ENCODE measurements around the gene TAPBP. TPM values are rescaled to one million over a fixed set of nuclear protein-coding genes. Genes with fewer than 3 reads are reported as not detected.
A peak's percentile ranks its signal among the peaks of the same experiment; 100 is the strongest.

Gene TAPBP
- total and polyA plus RNA-seq, 9 of the 15 experiments (the other 6 are each of a cell fraction or from before 2014, with no cell fraction given) = 5.6 to 74.0 (median 22.3) TPM

DNA sequence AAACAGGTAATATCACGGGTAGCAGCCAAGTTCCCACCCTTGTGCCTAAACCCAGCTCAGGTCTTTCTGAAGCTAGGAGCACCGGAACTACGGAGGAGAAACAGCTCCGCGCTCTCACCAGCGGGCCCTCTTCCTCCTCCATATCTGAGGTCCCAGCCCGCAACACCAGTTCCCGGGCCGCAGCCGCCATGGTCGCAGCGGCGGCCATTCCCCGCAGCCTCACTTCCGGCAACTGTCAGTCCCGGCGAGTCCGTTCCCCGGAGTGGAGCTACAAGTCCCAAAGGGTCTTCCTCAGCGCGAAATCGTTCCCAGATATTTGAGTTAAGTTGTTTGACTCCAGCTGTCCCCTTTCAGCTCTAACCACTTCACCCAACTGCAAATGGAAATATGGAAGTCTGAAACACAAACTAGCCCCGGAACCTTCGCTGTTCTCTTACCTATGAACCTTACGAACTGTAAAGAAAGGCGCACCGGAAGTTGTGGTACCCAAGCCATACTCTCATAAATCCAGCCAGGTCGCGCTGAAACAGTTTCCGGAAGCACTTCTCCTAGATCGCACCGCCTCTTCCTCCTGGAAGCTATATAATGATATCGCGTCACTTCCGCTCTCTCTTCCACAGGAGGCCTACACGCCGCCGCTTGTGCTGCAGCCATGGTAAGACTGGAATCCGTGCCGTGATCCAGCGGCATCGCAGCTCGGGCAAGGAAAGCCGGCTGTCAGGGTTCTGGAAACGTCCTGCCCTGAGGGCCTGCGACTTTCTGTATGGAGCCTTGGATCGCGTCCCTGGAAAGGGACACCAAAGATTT lies 42.2 kb downstream of the TAPBP start, which contains the start of the genes RPS18 and VPS52 (continued):
- no peak for TF ChIP-seq TEAD2 (tag; IDR thresholded peaks at IDR 0.05)
- 0 out of 2 replicates have a peak, but pooled peaks have one; percentile 46 for TF ChIP-seq HLTF (IDR thresholded peaks at IDR 0.05)
- peak; percentile 100 for TF ChIP-seq PHF8 (IDR thresholded peaks at IDR 0.05; ENCODE audit: borderline replicate concordance, low read length)
- TF ChIP-seq SIX5 (IDR thresholded peaks at IDR 0.05; ENCODE audit: borderline replicate concordance in 1 of 2, insufficient read depth in 1 of 2, low read depth in 1 of 2, low read length in 2 of 2) = peak; percentile 40 to 49; a peak in 3 of 4 replicates
- TF ChIP-seq, protein P1, sequence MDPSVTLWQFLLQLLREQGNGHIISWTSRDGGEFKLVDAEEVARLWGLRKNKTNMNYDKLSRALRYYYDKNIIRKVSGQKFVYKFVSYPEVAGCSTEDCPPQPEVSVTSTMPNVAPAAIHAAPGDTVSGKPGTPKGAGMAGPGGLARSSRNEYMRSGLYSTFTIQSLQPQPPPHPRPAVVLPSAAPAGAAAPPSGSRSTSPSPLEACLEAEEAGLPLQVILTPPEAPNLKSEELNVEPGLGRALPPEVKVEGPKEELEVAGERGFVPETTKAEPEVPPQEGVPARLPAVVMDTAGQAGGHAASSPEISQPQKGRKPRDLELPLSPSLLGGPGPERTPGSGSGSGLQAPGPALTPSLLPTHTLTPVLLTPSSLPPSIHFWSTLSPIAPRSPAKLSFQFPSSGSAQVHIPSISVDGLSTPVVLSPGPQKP (CRISPR knock-in tag; IDR thresholded peaks at IDR 0.05) = no peak
- TF ChIP-seq ZNF324 (CRISPR knock-in tag; IDR thresholded peaks at IDR 0.05) = no peak
- TF ChIP-seq ZNF785 (CRISPR knock-in tag; IDR thresholded peaks at IDR 0.05) = no peak; the same call in 1 of the 2 replicates
- TF ChIP-seq ARHGAP35 (IDR thresholded peaks at IDR 0.05; ENCODE audit: partially characterized antibody) = no peak
- TF ChIP-seq, protein P2, sequence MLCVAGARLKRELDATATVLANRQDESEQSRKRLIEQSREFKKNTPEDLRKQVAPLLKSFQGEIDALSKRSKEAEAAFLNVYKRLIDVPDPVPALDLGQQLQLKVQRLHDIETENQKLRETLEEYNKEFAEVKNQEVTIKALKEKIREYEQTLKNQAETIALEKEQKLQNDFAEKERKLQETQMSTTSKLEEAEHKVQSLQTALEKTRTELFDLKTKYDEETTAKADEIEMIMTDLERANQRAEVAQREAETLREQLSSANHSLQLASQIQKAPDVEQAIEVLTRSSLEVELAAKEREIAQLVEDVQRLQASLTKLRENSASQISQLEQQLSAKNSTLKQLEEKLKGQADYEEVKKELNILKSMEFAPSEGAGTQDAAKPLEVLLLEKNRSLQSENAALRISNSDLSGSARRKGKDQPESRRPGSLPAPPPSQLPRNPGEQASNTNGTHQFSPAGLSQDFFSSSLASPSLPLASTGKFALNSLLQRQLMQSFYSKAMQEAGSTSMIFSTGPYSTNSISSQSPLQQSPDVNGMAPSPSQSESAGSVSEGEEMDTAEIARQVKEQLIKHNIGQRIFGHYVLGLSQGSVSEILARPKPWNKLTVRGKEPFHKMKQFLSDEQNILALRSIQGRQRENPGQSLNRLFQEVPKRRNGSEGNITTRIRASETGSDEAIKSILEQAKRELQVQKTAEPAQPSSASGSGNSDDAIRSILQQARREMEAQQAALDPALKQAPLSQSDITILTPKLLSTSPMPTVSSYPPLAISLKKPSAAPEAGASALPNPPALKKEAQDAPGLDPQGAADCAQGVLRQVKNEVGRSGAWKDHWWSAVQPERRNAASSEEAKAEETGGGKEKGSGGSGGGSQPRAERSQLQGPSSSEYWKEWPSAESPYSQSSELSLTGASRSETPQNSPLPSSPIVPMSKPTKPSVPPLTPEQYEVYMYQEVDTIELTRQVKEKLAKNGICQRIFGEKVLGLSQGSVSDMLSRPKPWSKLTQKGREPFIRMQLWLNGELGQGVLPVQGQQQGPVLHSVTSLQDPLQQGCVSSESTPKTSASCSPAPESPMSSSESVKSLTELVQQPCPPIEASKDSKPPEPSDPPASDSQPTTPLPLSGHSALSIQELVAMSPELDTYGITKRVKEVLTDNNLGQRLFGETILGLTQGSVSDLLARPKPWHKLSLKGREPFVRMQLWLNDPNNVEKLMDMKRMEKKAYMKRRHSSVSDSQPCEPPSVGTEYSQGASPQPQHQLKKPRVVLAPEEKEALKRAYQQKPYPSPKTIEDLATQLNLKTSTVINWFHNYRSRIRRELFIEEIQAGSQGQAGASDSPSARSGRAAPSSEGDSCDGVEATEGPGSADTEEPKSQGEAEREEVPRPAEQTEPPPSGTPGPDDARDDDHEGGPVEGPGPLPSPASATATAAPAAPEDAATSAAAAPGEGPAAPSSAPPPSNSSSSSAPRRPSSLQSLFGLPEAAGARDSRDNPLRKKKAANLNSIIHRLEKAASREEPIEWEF (CRISPR knock-in tag; IDR thresholded peaks at IDR 0.05) = no peak
- TF ChIP-seq SMAD1 (IDR thresholded peaks at IDR 0.05; ENCODE audit: low read depth, low read length, partially characterized antibody) = peak; percentile 96
- TF ChIP-seq BRCA1 (IDR thresholded peaks at IDR 0.05) = no peak
- no peak for TF ChIP-seq BRCA1 (CRISPR knock-in tag; IDR thresholded peaks at IDR 0.05)
- 0 out of 2 replicates have a peak, but pooled peaks have one; percentile 76 for TF ChIP-seq CAMTA2 (CRISPR knock-in tag; conservative IDR thresholded peaks at IDR 0.05)
- TF ChIP-seq ZNF165 (CRISPR knock-in tag; IDR thresholded peaks at IDR 0.05; ENCODE audit: borderline replicate concordance) = 0 out of 2 replicates have a peak, but pooled peaks have one; percentile 70
- TF ChIP-seq, protein P3, sequence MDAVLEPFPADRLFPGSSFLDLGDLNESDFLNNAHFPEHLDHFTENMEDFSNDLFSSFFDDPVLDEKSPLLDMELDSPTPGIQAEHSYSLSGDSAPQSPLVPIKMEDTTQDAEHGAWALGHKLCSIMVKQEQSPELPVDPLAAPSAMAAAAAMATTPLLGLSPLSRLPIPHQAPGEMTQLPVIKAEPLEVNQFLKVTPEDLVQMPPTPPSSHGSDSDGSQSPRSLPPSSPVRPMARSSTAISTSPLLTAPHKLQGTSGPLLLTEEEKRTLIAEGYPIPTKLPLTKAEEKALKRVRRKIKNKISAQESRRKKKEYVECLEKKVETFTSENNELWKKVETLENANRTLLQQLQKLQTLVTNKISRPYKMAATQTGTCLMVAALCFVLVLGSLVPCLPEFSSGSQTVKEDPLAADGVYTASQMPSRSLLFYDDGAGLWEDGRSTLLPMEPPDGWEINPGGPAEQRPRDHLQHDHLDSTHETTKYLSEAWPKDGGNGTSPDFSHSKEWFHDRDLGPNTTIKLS (IDR thresholded peaks at IDR 0.05; ENCODE audit: borderline replicate concordance, low read depth) = peak; percentile 80
- TF ChIP-seq CHD2 (IDR thresholded peaks at IDR 0.05; ENCODE audit: low read depth, low read length) = peak; percentile 40; the same call in 1 of the 2 replicates
- no peak for TF ChIP-seq ZNF384 (IDR thresholded peaks at IDR 0.05; ENCODE audit: low read depth, low read length)
- no peak for TF ChIP-seq YBX1 (IDR thresholded peaks at IDR 0.05)
- TF ChIP-seq, protein P4, sequence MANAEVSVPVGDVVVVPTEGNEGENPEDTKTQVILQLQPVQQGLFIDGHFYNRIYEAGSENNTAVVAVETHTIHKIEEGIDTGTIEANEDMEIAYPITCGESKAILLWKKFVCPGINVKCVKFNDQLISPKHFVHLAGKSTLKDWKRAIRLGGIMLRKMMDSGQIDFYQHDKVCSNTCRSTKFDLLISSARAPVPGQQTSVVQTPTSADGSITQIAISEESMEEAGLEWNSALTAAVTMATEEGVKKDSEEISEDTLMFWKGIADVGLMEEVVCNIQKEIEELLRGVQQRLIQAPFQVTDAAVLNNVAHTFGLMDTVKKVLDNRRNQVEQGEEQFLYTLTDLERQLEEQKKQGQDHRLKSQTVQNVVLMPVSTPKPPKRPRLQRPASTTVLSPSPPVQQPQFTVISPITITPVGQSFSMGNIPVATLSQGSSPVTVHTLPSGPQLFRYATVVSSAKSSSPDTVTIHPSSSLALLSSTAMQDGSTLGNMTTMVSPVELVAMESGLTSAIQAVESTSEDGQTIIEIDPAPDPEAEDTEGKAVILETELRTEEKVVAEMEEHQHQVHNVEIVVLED (CRISPR knock-in tag; IDR thresholded peaks at IDR 0.05) = peak; percentile 47

All from K562 (cell line).